Esophagus squamous epithelium (tissue), 4 donors: ENCODE data around the gene FBXO42.

Experiments
- POLR2A ChIP-seq, 4 donors: fragments of 450-650 bp; IDR thresholded peaks; one replicate each; pipeline ENCODE4 v1.6.1; 2017; ENCODE audit warnings: antibody characterized with exemption in 4 of 4, mild to moderate bottlenecking in 4 of 4, moderate library complexity in 3 of 4
- TF ChIP-seq, protein P1 (sequence below), 6 experiments: fragments of 450-650 bp in 4 of 6; fragments of 200-600 bp in 2 of 6; sonication (generic) in 2 of 6; IDR thresholded peaks; one replicate each; pipeline ENCODE4 v1.5.1; 2016 to 2019; ENCODE audit warnings: antibody characterized with exemption in 6 of 6, mild to moderate bottlenecking in 4 of 6, moderate library complexity in 4 of 6

DNA sequence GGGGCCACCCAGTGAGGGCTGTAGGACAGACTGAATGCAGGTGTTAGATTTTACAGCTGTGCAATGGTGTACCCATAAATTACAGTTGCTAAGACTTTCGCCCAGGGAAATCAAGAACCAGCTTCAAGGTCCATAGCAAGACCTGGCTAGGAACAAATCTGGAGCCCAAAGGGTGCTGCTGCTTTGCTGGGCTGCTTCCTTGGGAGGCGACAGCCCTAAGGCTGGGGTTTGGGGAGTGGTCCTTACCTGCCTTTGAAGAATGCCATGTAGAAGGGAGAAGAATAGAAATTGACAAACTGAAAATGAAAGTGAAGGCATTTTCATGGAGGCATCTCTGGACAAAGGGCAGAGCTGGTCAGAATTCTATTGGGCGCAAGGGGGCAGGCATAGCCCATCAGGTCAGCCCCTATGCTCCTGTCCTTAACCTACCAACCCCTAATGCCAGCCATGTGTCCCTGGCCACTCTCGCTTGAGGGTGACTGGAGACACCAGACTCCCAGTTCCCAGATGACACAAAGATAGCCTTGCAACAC is 132.2 kb downstream of the FBXO42 start:
- TF ChIP-seq, protein P1, sequence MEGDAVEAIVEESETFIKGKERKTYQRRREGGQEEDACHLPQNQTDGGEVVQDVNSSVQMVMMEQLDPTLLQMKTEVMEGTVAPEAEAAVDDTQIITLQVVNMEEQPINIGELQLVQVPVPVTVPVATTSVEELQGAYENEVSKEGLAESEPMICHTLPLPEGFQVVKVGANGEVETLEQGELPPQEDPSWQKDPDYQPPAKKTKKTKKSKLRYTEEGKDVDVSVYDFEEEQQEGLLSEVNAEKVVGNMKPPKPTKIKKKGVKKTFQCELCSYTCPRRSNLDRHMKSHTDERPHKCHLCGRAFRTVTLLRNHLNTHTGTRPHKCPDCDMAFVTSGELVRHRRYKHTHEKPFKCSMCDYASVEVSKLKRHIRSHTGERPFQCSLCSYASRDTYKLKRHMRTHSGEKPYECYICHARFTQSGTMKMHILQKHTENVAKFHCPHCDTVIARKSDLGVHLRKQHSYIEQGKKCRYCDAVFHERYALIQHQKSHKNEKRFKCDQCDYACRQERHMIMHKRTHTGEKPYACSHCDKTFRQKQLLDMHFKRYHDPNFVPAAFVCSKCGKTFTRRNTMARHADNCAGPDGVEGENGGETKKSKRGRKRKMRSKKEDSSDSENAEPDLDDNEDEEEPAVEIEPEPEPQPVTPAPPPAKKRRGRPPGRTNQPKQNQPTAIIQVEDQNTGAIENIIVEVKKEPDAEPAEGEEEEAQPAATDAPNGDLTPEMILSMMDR (IDR thresholded peaks at IDR 0.05) = no peak
- no peak for TF ChIP-seq POLR2A (IDR thresholded peaks at IDR 0.05)
